Nephron (organoid): ENCODE measurements around the gene ACOT2.

Experiments
- H3K27ac Mint-ChIP-seq, 3 experiments: 2 replicates each; pipeline ENCODE4 v1.8.0; 2020; ENCODE audit warnings: mixed read lengths in 3 of 3, mild to moderate bottlenecking in 2 of 3, moderate library complexity in 1 of 3
- H3K27me3 Mint-ChIP-seq: 2 replicates; pipeline ENCODE4 v1.8.0; 2021; ENCODE audit warnings: low read depth, mild to moderate bottlenecking, moderate library complexity, mixed read lengths
- H3K36me3 Mint-ChIP-seq: 2 replicates; pipeline ENCODE4 v1.8.0; 2020; ENCODE audit warnings: low read depth, mixed read lengths
- H3K4me1 Mint-ChIP-seq: 2 replicates; pipeline ENCODE4 v1.8.0; 2020; ENCODE audit warnings: mixed read lengths
- H3K4me3 Mint-ChIP-seq, 3 experiments: 2 replicates each; pipeline ENCODE4 v1.8.0; 2020; ENCODE audit warnings: mild to moderate bottlenecking in 3 of 3, mixed read lengths in 3 of 3, moderate library complexity in 2 of 3
- H3K9me3 Mint-ChIP-seq: 2 replicates; pipeline ENCODE4 v1.8.0; 2020; ENCODE audit warnings: mixed read lengths
- TF ChIP-seq, protein P1 (sequence below), 3 experiments: fragments of 200-600 bp; sonication (generic); IDR thresholded peaks; one replicate each; pipeline ENCODE4 v1.5.0; 2021; ENCODE audit warnings: antibody characterized with exemption in 3 of 3; ENCODE audit not compliant: unreplicated experiment in 3 of 3

ACOT2 gene

DNA sequence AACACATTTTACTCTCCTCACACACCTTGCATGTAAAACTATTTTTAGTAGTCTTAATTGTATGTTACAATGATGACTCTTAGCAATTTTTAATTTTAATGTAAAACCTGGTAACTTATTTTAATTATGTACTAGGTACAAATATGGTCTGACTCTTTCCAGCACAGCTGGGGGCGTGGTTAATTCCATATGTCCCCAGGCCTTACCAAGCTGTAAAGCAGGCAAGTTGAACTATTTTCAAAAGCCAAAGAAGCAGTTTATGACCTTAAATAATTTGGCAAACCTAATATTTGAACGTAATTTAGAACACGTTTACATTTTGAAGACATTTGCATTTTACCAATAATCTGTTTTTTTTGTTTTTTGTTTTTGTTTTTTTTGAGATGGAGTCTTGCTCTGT lies 34.0 kb downstream of the ACOT2 start:
- Mint-ChIP-seq H3K9me3 (peaks cover 2% of the 10 kb centered on the region), H3K4me1 (no peaks in the 10 kb centered on the region), H3K4me3 (no peak overlapping the region), H3K27ac (no peak overlapping the region), H3K36me3 (no peaks in the 10 kb centered on the region), H3K27me3 (no peaks in the 10 kb centered on the region)
- TF ChIP-seq, protein P1, sequence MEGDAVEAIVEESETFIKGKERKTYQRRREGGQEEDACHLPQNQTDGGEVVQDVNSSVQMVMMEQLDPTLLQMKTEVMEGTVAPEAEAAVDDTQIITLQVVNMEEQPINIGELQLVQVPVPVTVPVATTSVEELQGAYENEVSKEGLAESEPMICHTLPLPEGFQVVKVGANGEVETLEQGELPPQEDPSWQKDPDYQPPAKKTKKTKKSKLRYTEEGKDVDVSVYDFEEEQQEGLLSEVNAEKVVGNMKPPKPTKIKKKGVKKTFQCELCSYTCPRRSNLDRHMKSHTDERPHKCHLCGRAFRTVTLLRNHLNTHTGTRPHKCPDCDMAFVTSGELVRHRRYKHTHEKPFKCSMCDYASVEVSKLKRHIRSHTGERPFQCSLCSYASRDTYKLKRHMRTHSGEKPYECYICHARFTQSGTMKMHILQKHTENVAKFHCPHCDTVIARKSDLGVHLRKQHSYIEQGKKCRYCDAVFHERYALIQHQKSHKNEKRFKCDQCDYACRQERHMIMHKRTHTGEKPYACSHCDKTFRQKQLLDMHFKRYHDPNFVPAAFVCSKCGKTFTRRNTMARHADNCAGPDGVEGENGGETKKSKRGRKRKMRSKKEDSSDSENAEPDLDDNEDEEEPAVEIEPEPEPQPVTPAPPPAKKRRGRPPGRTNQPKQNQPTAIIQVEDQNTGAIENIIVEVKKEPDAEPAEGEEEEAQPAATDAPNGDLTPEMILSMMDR (IDR thresholded peaks at IDR 0.05; ENCODE audit: unreplicated experiment in 3 of 3), result no peak

DNA sequence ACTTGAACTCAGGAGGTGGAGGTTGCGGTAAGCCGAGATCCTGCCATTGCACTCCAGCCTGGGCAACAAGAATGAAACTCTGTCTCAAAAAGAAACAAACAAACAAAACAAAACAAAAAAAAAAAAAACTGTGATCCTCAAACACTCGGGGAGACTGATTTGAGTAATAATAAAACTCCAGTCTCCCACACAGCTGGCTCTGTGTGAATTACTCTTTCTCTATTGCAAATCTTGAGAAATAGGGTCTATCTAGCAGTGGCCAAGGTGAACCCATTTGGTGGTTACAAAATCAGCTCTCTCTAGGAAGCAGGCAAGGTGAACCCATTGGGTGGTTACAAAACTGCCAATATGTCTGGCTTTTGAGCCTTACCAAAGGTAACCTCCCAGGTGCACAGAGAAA lies 37.3 kb downstream of the ACOT2 start:
- H3K27ac Mint-ChIP-seq, result no peak overlapping the region
- TF ChIP-seq, protein P1 (IDR thresholded peaks at IDR 0.05; ENCODE audit: unreplicated experiment in 3 of 3), result no peak
- no peak overlapping the region for H3K4me3 Mint-ChIP-seq
- peaks cover 7% of the 10 kb centered on the region for H3K9me3 Mint-ChIP-seq
- H3K4me1 Mint-ChIP-seq, result no peaks in the 10 kb centered on the region
- peaks cover 14% of the 10 kb centered on the region for H3K27me3 Mint-ChIP-seq
- H3K36me3 Mint-ChIP-seq, result no peaks in the 10 kb centered on the region

DNA sequence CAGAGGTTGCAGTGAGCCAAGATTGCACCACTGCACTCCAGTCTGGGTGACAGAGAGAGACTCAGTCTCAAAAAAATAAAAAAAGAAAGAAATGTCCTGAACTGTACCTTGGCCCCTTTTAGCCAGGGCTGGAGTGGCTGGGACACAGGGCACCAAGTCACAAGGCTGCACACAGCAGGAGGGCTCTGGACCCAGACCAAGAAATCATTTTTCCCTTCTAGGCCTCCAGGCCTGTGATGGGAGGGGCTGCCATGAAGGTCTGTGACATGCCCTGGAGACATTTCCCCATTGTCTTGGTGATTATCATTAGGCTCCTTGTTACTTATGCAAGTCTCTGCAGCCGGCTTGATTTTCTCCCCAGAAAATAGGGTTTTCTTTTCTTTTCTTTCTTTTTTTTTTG lies 38.2 kb downstream of the ACOT2 start:
- Mint-ChIP-seq H3K4me3 (no peak overlapping the region), H3K27ac (no peak overlapping the region), H3K9me3 (peaks cover 7% of the 10 kb centered on the region), H3K4me1 (no peaks in the 10 kb centered on the region), H3K36me3 (no peaks in the 10 kb centered on the region), H3K27me3 (peaks cover 17% of the 10 kb centered on the region)
- TF ChIP-seq, protein P1 (IDR thresholded peaks at IDR 0.05; ENCODE audit: unreplicated experiment in 3 of 3), result no peak

GRCh38 chr14:73610687-73611086 lies 41.7 kb downstream of the ACOT2 start:
- H3K9me3 Mint-ChIP-seq, result peaks cover 7% of the 10 kb centered on the region
- peak overlapping the region in 1 of 3 experiments; percentile 52 for H3K27ac Mint-ChIP-seq
- peaks cover 24% of the 10 kb centered on the region for H3K27me3 Mint-ChIP-seq
- no peaks in the 10 kb centered on the region for H3K4me1 Mint-ChIP-seq
- no peaks in the 10 kb centered on the region for H3K36me3 Mint-ChIP-seq
- TF ChIP-seq, protein P1 (IDR thresholded peaks at IDR 0.05; ENCODE audit: unreplicated experiment in 3 of 3), result no peak
- peak overlapping the region in 2 of 3 experiments; percentile 12 to 53 for H3K4me3 Mint-ChIP-seq

- peak within 1 kb of the TSS in 2 of 3 experiments; percentile 81 to 83 for H3K27ac Mint-ChIP-seq
- H3K27me3 Mint-ChIP-seq, result peaks cover 24% of the 10 kb centered on the region
- H3K9me3 Mint-ChIP-seq, result peaks cover 4% of the 10 kb centered on the region
- no peaks in the 10 kb centered on the region for H3K4me1 Mint-ChIP-seq
- TF ChIP-seq, protein P1 (IDR thresholded peaks at IDR 0.05; ENCODE audit: unreplicated experiment in 3 of 3), result no peak
- H3K36me3 Mint-ChIP-seq, result no peaks in the 10 kb centered on the region
- H3K4me3 Mint-ChIP-seq, result peak within 1 kb of the TSS; percentile 90 to 92 (median 92)
These were observed 43.5 kb downstream of the ACOT2 start, which contains the start of gene ACOT6 for GRCh38 chr14:73612339-73613045. Gene ACOT6, plus strand, starts transcription at chr14:73612517. Its CDS starts 55 bp downstream, at chr14:73612572.

- TF ChIP-seq, protein P1 (IDR thresholded peaks at IDR 0.05; ENCODE audit: unreplicated experiment in 3 of 3), result no peak
- H3K27me3 Mint-ChIP-seq, result peaks cover 24% of the 10 kb centered on the region
- no peaks in the 10 kb centered on the region for H3K4me1 Mint-ChIP-seq
- no peaks in the 10 kb centered on the region for H3K36me3 Mint-ChIP-seq
- peak overlapping the region; percentile 90 to 92 (median 92) for H3K4me3 Mint-ChIP-seq
- H3K27ac Mint-ChIP-seq, result peak overlapping the region in 2 of 3 experiments; percentile 81 to 83
- peaks cover 4% of the 10 kb centered on the region for H3K9me3 Mint-ChIP-seq
These were observed 44.0 kb downstream of the ACOT2 start for GRCh38 chr14:73613046-73613383.
